Natural killer cell (primary cell): ENCODE results near the gene GPR18. TPM values are rescaled to one million over a fixed set of nuclear protein-coding genes. Genes with fewer than 3 reads are reported as not detected.

ENCODE experiments used
- ATAC-seq, 3 donors: fragments of 150-1000 bp in 2 of 3; fragments of 200-7000 bp in 1 of 3; cut with Tn5 transposase; 1 replicate in 1 of 3; 2 replicates in 2 of 3; pipeline ENCODE4 v1.10.0; 2021; ENCODE audit warnings: mild to moderate bottlenecking in 2 of 3, moderate library complexity in 2 of 3
- DNase-seq, 2 donors: peaks; one replicate each; pipeline versions ENCODE4 v3.0.0 to v3.0.0-alpha.2; 2013 to 2021; ENCODE audit warnings: mixed read lengths in 1 of 2
- H3K27ac ChIP-seq: one replicate; pipeline ENCODE4 v1.5.1; 2013; ENCODE audit warnings: mild to moderate bottlenecking, low read length
- H3K27me3 ChIP-seq: one replicate; pipeline ENCODE4 v1.6.1; 2013; ENCODE audit warnings: low read length; ENCODE audit not compliant: control insufficient read depth, insufficient read depth
- H3K36me3 ChIP-seq: one replicate; pipeline ENCODE4 v1.6.1; 2013; ENCODE audit warnings: low read length; ENCODE audit not compliant: control insufficient read depth, insufficient read depth
- H3K4me1 ChIP-seq: one replicate; pipeline ENCODE4 v1.6.1; 2013; ENCODE audit warnings: low read length; ENCODE audit not compliant: control insufficient read depth, insufficient read depth
- H3K4me3 ChIP-seq: one replicate; pipeline ENCODE4 v1.5.1; 2013; ENCODE audit warnings: low read length
- H3K9me3 ChIP-seq: one replicate; pipeline ENCODE4 v1.6.1; 2013; ENCODE audit warnings: low read length; ENCODE audit not compliant: control insufficient read depth, insufficient read depth
- H3K27ac Mint-ChIP-seq, 2 donors: one replicate each; pipeline ENCODE4 v1.8.0; 2022; ENCODE audit warnings: mild to moderate bottlenecking in 2 of 2, mixed read lengths in 2 of 2, moderate library complexity in 1 of 2
- H3K27me3 Mint-ChIP-seq, 2 donors: one replicate each; pipeline ENCODE4 v1.8.0; 2022; ENCODE audit warnings: low read depth in 2 of 2, mixed read lengths in 2 of 2
- H3K36me3 Mint-ChIP-seq: one replicate; pipeline ENCODE4 v1.8.0; 2022; ENCODE audit warnings: mixed read lengths
- H3K4me1 Mint-ChIP-seq, 2 donors: one replicate each; pipeline ENCODE4 v1.8.0; 2022; ENCODE audit warnings: mixed read lengths in 2 of 2
- H3K4me3 Mint-ChIP-seq: one replicate; pipeline ENCODE4 v1.8.0; 2022; ENCODE audit warnings: mild to moderate bottlenecking, moderate library complexity, mixed read lengths
- H3K9me3 Mint-ChIP-seq, 2 donors: one replicate each; pipeline ENCODE4 v1.8.0; 2022; ENCODE audit warnings: mixed read lengths in 2 of 2
- CTCF ChIP-seq: fragments of 200-600 bp; IDR thresholded peaks from one replicate; pipeline ENCODE4 v1.8.0; 2022; ENCODE audit warnings: antibody characterized with exemption
- whole genome bisulfite sequencing: methylation state at CpG from one replicate; pipeline ENCODE4 v1.1.7; 2013; ENCODE audit warnings: missing lambda C conversion rate; ENCODE audit not compliant: insufficient coverage; 5-methylcytosine and 5-hydroxymethylcytosine counted together
- intact Hi-C: fragments of 100-400 bp; cut with micrococcal nuclease; formaldehyde crosslinking; loops from one replicate; pipeline ENCODE4 v1.14.2; 2022
- total RNA-seq, 4 donors: library from RNA; stranded (reverse); fragments of 120-200 nt in 1 of 4; gene quantifications; one replicate each; pipeline versions ENCODE4 v1.2.3 to v1.2.4, GENCODE V29; 2013 to 2022

GPR18 gene
- total RNA-seq, 3 donors from 2014 or later (not counting 1 experiment from before 2014, with no cell fraction given) = 11.4 to 41.7 (median 25.5) TPM

- H3K4me1 ChIP-seq = peaks cover 16% of the 10 kb centered on the region
- H3K9me3 ChIP-seq = no peaks in the 10 kb centered on the region
- 78% methylated on average over 12 of the region's 12 CpGs for WGBS
- Mint-ChIP-seq H3K4me1 (peaks cover 44 to 57% of the 10 kb centered on the region in 2 donors), H3K27ac (peak overlapping the region in 1 of 2 donors; percentile 32), H3K4me3 (peak overlapping the region; percentile 25), H3K9me3 (no peaks in the 10 kb centered on the region), H3K27me3 (no peaks in the 10 kb centered on the region), H3K36me3 (no peaks in the 10 kb centered on the region)
- peaks cover 24% of the 10 kb centered on the region for H3K36me3 ChIP-seq
- DNase-seq = no peak
- no peaks in the 10 kb centered on the region for H3K27me3 ChIP-seq
- H3K4me3 ChIP-seq = no peak overlapping the region
- no peak for ATAC-seq
- no peak for TF ChIP-seq CTCF
- H3K27ac ChIP-seq = peak overlapping the region; percentile 28
- intact Hi-C loops = no loop called here
Observed at GRCh38 chr13:99295488-99296252, 37.5 kb upstream of the GPR18 start.

GRCh38 chr13:99294958-99295357, 36.8 kb upstream of the GPR18 start:
- TF ChIP-seq CTCF = no peak
- intact Hi-C loops = no loop called here
- H3K4me1 Mint-ChIP-seq = peaks cover 45 to 58% of the 10 kb centered on the region in 2 donors
- Histone ChIP-seq H3K27ac (no peak overlapping the region), H3K4me1 (peaks cover 20% of the 10 kb centered on the region), H3K4me3 (no peak overlapping the region), H3K27me3 (no peaks in the 10 kb centered on the region), H3K36me3 (peaks cover 21% of the 10 kb centered on the region), H3K9me3 (no peaks in the 10 kb centered on the region)
- ATAC-seq (no peak), DNase-seq (peak in 1 of 2 donors; percentile 43)
- no peak overlapping the region for H3K27ac Mint-ChIP-seq
- 75% methylated on average over 6 of the region's 7 CpGs for WGBS
- H3K4me3 Mint-ChIP-seq = no peak overlapping the region
- no peaks in the 10 kb centered on the region for H3K27me3 Mint-ChIP-seq
- H3K9me3 Mint-ChIP-seq = no peaks in the 10 kb centered on the region
- no peaks in the 10 kb centered on the region for H3K36me3 Mint-ChIP-seq

- H3K36me3 Mint-ChIP-seq = no peaks in the 10 kb centered on the region
- H3K4me1 Mint-ChIP-seq = peaks cover 52 to 60% of the 10 kb centered on the region in 2 donors
- no peak overlapping the region for H3K4me3 Mint-ChIP-seq
- Histone ChIP-seq H3K9me3 (no peaks in the 10 kb centered on the region), H3K27me3 (no peaks in the 10 kb centered on the region), H3K27ac (no peak overlapping the region), H3K4me1 (peaks cover 23% of the 10 kb centered on the region), H3K4me3 (no peak overlapping the region), H3K36me3 (peaks cover 21% of the 10 kb centered on the region)
- intact Hi-C loops = no loop called here
- DNase-seq = no peak
- H3K27me3 Mint-ChIP-seq = no peaks in the 10 kb centered on the region
- H3K27ac Mint-ChIP-seq = peak overlapping the region in 1 of 2 donors; percentile 55
- no peak for TF ChIP-seq CTCF
- H3K9me3 Mint-ChIP-seq = no peaks in the 10 kb centered on the region
- ATAC-seq = no peak
Observed at GRCh38 chr13:99294198-99294597, 36.0 kb upstream of the GPR18 start.

- DNase-seq = no peak
- Mint-ChIP-seq H3K36me3 (no peaks in the 10 kb centered on the region), H3K4me1 (peaks cover 60 to 65% of the 10 kb centered on the region in 2 donors), H3K4me3 (no peak overlapping the region), H3K9me3 (no peaks in the 10 kb centered on the region), H3K27ac (peak overlapping the region in 1 of 2 donors; percentile 44), H3K27me3 (no peaks in the 10 kb centered on the region)
- Histone ChIP-seq H3K36me3 (peaks cover 21% of the 10 kb centered on the region), H3K9me3 (no peaks in the 10 kb centered on the region), H3K4me3 (no peak overlapping the region), H3K27ac (peak overlapping the region; percentile 31), H3K4me1 (peaks cover 29% of the 10 kb centered on the region), H3K27me3 (no peaks in the 10 kb centered on the region)
- 63% methylated on average over 2 of the region's 2 CpGs for WGBS
- no peak for ATAC-seq
- no peak for TF ChIP-seq CTCF
- intact Hi-C loops = no loop called here
Observed at GRCh38 chr13:99293178-99293577, 35.0 kb upstream of the GPR18 start.
